HL-60 (cell line): ENCODE data around the gene NHERF2.

ENCODE experiments used
- DNase-seq, 2 experiments: peaks; one replicate each; pipeline ENCODE4 v3.0.0-alpha.2; 2010 to 2020; ENCODE audit warnings: low read depth in 1 of 2, low spot score in 1 of 2
- H3K27ac ChIP-seq: fragments of 250-450 bp; sonication (Bioruptor Pico); replicated peaks from 2 replicates; pipeline ENCODE4 v1.5.1; 2020; ENCODE audit warnings: mild to moderate bottlenecking, moderate library complexity
- H3K27me3 ChIP-seq: fragments of 250-450 bp; sonication (Bioruptor Pico); 2 replicates; pipeline ENCODE4 v1.5.1; 2021; ENCODE audit warnings: mild to moderate bottlenecking, moderate library complexity; ENCODE audit not compliant: insufficient read depth, poor library complexity, severe bottlenecking
- H3K4me3 ChIP-seq: replicated peaks from 2 replicates; pipeline ENCODE4 v1.5.1; 2011; ENCODE audit warnings: mild to moderate bottlenecking, control low read depth, low read length; ENCODE audit not compliant: insufficient read depth
- CTCF ChIP-seq: IDR thresholded peaks from one replicate; pipeline ENCODE4 v1.5.1; 2011; ENCODE audit warnings: low read length, control low read depth, inconsistent platforms; ENCODE audit not compliant: insufficient read depth
- GABPA ChIP-seq: IDR thresholded peaks from 2 replicates; pipeline ENCODE4 v1.6.1; 2012; ENCODE audit warnings: low read depth
- POLR2AphosphoS5 ChIP-seq: IDR thresholded peaks from 2 replicates; pipeline ENCODE4 v1.6.1; 2012; ENCODE audit warnings: low read depth
- REST ChIP-seq: IDR thresholded peaks from 2 replicates; pipeline ENCODE4 v1.6.1; 2012; ENCODE audit warnings: low read depth; ENCODE audit not compliant: insufficient replicate concordance
- SPI1 ChIP-seq: IDR thresholded peaks from 2 replicates; pipeline ENCODE4 v1.6.1; 2012; ENCODE audit warnings: low read depth, mild to moderate bottlenecking, borderline replicate concordance

NHERF2 gene

GRCh38 chr16:2002406-2003230 lies 24.1 kb upstream of the NHERF2 start:
- TF ChIP-seq GABPA (no peak), CTCF (no peak), SPI1 (no peak), POLR2AphosphoS5 (0 out of 2 replicates have a peak, but pooled peaks have one; percentile 12)
- Histone ChIP-seq H3K27me3 (no peaks in the 10 kb centered on the region), H3K4me3 (no peak overlapping the region), H3K27ac (no peak overlapping the region)
- no peak for DNase-seq

GRCh38 chr16:2003231-2003826 lies 23.4 kb upstream of the NHERF2 start:
- Histone ChIP-seq H3K4me3 (no peak overlapping the region), H3K27me3 (no peaks in the 10 kb centered on the region), H3K27ac (no peak overlapping the region)
- DNase-seq: no peak
- TF ChIP-seq POLR2AphosphoS5: no peak
- TF ChIP-seq GABPA: no peak
- no peak for TF ChIP-seq REST
- TF ChIP-seq SPI1: no peak
- no peak for TF ChIP-seq CTCF

GRCh38 chr16:2003827-2004641 lies 22.7 kb upstream of the NHERF2 start:
- DNase-seq: peak; percentile 82 to 93
- H3K27me3 ChIP-seq: no peaks in the 10 kb centered on the region
- no peak overlapping the region for H3K4me3 ChIP-seq
- H3K27ac ChIP-seq: no peak overlapping the region
- no peak for TF ChIP-seq GABPA
- TF ChIP-seq CTCF: peak; percentile 93

- TF ChIP-seq POLR2AphosphoS5 (no peak), GABPA (no peak), CTCF (no peak), SPI1 (no peak), REST (no peak)
- no peaks in the 10 kb centered on the region for H3K27me3 ChIP-seq
- DNase-seq: no peak
- H3K27ac ChIP-seq: no peak overlapping the region
- no peak overlapping the region for H3K4me3 ChIP-seq
Measured at GRCh38 chr16:2004795-2005517, 21.7 kb upstream of the NHERF2 start.
